ENCODE results near the gene IGFN1.
A peak's percentile ranks its signal among the peaks of the same experiment; 100 is the strongest.

IGFN1 gene

DNA sequence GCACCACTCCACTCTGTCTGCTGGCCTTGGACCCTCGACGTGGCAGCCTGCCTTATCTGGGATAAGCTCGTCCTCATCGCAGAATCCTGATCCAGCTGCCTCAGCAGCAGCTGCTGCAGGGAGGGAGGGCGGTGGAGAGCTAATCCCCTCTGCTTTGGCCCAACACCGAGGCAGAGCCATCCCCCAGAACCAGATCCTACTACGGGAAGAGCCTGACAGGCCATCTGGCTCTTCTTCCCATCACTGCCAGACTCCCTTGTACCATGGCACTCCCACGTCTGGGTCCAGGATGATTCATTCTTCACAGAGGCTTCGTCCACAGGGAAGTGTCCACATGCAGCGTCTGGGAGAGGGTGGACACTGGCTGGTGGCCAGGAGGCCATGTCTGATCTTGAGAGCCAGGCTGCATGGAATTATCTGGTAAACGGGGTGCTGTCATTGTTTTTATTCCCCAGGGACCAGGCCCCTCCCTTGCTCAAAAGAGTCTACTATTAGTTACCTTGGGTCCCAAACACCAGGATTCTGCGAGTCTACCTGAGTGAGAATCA, 78.1 kb downstream of the IGFN1 start:
- H3K9me3 ChIP-seq (ENCODE audit: severe bottlenecking): no peaks in the 10 kb centered on the region
- peak; percentile 99 for DNase-seq
- no peaks in the 10 kb centered on the region for H3K36me3 ChIP-seq
- H3K4me3 ChIP-seq (ENCODE audit: low read depth, low read length): no peak overlapping the region
- H3K27me3 ChIP-seq (ENCODE audit: insufficient read depth, low read depth, severe bottlenecking): no peaks in the 10 kb centered on the region
- H3K27ac ChIP-seq: peak overlapping the region; percentile 9
- TF ChIP-seq, protein P1, sequence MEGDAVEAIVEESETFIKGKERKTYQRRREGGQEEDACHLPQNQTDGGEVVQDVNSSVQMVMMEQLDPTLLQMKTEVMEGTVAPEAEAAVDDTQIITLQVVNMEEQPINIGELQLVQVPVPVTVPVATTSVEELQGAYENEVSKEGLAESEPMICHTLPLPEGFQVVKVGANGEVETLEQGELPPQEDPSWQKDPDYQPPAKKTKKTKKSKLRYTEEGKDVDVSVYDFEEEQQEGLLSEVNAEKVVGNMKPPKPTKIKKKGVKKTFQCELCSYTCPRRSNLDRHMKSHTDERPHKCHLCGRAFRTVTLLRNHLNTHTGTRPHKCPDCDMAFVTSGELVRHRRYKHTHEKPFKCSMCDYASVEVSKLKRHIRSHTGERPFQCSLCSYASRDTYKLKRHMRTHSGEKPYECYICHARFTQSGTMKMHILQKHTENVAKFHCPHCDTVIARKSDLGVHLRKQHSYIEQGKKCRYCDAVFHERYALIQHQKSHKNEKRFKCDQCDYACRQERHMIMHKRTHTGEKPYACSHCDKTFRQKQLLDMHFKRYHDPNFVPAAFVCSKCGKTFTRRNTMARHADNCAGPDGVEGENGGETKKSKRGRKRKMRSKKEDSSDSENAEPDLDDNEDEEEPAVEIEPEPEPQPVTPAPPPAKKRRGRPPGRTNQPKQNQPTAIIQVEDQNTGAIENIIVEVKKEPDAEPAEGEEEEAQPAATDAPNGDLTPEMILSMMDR (IDR thresholded peaks at IDR 0.05; ENCODE audit: low read depth, low read length): no peak; the same call in 1 of the 2 replicates

DNA sequence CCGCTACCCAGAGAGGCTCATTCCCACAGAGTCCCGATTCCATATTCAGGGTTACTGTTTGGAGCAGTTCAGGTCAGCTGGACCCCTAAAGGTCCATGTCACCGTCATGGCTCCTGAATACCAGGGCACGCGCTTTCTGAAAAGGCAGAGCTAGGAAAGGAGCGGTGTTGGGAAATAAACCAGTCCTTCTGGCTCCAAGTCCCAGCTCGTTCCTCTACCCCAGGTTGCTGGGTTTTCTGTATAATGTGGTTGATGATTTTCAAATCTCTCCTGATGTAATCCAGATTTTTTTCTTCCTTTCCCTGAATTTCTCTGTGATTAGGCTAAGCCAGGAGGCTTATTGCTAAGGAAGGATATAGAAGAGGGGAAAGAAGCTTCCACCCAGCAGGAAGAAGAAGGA, 78.7 kb downstream of the IGFN1 start:
- DNase-seq: no peak
- Histone ChIP-seq H3K27ac (peak overlapping the region; percentile 9), H3K4me3 (ENCODE audit: low read depth, low read length) (no peak overlapping the region), H3K36me3 (no peaks in the 10 kb centered on the region), H3K9me3 (ENCODE audit: severe bottlenecking) (no peaks in the 10 kb centered on the region), H3K27me3 (ENCODE audit: insufficient read depth, low read depth, severe bottlenecking) (no peaks in the 10 kb centered on the region)
- TF ChIP-seq, protein P1 (IDR thresholded peaks at IDR 0.05; ENCODE audit: low read depth, low read length): no peak

- H3K27ac ChIP-seq: 0 out of 2 replicates have a peak overlapping the region, but pooled peaks have one; percentile 9
Observed at GRCh38 chr1:201269900-201270410, 79.3 kb downstream of the IGFN1 start.

DNA sequence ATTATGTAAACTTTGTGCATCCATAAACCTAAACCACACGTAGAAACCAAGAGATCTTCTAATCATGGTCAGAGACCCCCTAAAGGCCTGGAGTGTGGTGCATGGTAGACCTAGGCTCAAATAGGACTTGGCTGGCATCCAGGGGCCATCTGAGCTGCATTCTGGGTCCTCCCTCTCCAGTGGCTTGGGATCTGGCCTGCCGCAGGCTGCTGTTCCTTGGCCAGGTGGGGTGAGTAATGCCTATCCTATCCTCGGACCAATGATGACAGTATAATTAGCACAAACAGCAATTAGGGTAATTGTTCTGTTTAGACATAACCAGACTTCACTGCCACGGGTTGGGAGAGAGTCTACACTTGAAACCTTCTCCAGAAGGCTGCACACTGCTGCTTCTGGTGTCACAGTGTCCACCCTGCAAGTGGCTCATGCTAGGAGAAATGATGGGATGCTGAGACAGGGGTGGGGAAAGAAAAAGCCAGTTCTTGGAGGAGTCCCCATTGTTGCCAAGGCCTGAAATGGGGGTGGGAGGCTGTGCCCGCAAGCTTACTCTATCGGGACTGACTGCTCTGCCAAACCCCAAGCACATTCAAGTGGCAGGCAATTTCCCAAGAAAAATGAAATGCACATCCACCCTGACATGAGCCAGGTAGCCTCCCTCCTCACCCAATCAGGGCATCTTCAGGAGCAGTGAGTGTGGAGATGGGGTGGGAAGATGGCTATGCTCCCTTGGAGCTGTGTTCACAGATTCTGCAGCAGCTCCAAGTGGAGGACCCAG, 80.2 kb downstream of the IGFN1 start:
- peak; percentile 15 for DNase-seq
- TF ChIP-seq, protein P1 (IDR thresholded peaks at IDR 0.05; ENCODE audit: low read depth, low read length): no peak
- Histone ChIP-seq H3K27ac (no peak overlapping the region), H3K9me3 (ENCODE audit: severe bottlenecking) (no peaks in the 10 kb centered on the region), H3K36me3 (no peaks in the 10 kb centered on the region), H3K27me3 (ENCODE audit: insufficient read depth, low read depth, severe bottlenecking) (no peaks in the 10 kb centered on the region), H3K4me3 (ENCODE audit: low read depth, low read length) (no peak overlapping the region)

More at GRCh38 chr1:201269900-201270410, 79.3 kb downstream of the IGFN1 start:
- peak; percentile 22 for DNase-seq
- Histone ChIP-seq H3K4me3 (ENCODE audit: low read depth, low read length) (no peak overlapping the region), H3K36me3 (no peaks in the 10 kb centered on the region), H3K9me3 (ENCODE audit: severe bottlenecking) (no peaks in the 10 kb centered on the region), H3K27me3 (ENCODE audit: insufficient read depth, low read depth, severe bottlenecking) (no peaks in the 10 kb centered on the region)
- TF ChIP-seq, protein P1 (IDR thresholded peaks at IDR 0.05; ENCODE audit: low read depth, low read length): no peak

- Histone ChIP-seq H3K36me3 (no peaks in the 10 kb centered on the region), H3K9me3 (ENCODE audit: severe bottlenecking) (no peaks in the 10 kb centered on the region), H3K27ac (no peak overlapping the region), H3K4me3 (ENCODE audit: low read depth, low read length) (no peak overlapping the region), H3K27me3 (ENCODE audit: insufficient read depth, low read depth, severe bottlenecking) (no peaks in the 10 kb centered on the region)
- no peak for DNase-seq
- TF ChIP-seq, protein P1 (IDR thresholded peaks at IDR 0.05; ENCODE audit: low read depth, low read length): no peak
Observed at GRCh38 chr1:201272799-201273198, 82.2 kb downstream of the IGFN1 start.

Data from WERI-Rb-1 (cell line).